Measurements from ENCODE around the gene SYNJ1.

DNA sequence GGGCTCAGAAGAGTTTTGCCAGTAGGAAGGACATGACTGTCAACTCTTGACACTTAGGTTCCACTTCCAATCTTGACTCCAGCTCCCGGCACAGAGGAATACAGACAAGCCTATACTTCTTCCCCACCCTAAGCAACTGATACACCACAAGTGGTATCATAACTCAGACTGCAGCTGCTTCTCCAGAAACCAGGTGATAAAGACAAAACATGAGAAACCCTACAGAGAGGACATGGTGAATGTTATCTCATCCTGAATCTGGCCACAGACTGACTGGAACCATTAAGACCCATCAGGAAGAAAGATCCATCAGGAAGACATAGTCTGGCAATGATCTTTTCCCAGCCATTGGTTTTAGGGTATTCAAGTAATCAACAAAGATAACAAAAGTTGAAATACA lies 30.0 kb upstream of the SYNJ1 start:
- TF ChIP-seq, protein P1, sequence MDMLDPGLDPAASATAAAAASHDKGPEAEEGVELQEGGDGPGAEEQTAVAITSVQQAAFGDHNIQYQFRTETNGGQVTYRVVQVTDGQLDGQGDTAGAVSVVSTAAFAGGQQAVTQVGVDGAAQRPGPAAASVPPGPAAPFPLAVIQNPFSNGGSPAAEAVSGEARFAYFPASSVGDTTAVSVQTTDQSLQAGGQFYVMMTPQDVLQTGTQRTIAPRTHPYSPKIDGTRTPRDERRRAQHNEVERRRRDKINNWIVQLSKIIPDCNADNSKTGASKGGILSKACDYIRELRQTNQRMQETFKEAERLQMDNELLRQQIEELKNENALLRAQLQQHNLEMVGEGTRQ (IDR thresholded peaks at IDR 0.05; ENCODE audit: low read depth, low read length), result no peak
- TF ChIP-seq CEBPB (IDR thresholded peaks at IDR 0.05; ENCODE audit: low read depth, low read length) (no peak), BHLHE40 (IDR thresholded peaks at IDR 0.05; ENCODE audit: low read depth, low read length) (no peak)
- TF ChIP-seq, protein P2, sequence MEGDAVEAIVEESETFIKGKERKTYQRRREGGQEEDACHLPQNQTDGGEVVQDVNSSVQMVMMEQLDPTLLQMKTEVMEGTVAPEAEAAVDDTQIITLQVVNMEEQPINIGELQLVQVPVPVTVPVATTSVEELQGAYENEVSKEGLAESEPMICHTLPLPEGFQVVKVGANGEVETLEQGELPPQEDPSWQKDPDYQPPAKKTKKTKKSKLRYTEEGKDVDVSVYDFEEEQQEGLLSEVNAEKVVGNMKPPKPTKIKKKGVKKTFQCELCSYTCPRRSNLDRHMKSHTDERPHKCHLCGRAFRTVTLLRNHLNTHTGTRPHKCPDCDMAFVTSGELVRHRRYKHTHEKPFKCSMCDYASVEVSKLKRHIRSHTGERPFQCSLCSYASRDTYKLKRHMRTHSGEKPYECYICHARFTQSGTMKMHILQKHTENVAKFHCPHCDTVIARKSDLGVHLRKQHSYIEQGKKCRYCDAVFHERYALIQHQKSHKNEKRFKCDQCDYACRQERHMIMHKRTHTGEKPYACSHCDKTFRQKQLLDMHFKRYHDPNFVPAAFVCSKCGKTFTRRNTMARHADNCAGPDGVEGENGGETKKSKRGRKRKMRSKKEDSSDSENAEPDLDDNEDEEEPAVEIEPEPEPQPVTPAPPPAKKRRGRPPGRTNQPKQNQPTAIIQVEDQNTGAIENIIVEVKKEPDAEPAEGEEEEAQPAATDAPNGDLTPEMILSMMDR (conservative IDR thresholded peaks at IDR 0.05; ENCODE audit: low read depth, low read length), result no peak
